Transverse colon (tissue), 4 donors: ENCODE measurements around the gene TPD52L2.

ENCODE experiments used
- CTCF ChIP-seq, 5 experiments: fragments of 200-600 bp in 3 of 5; fragments of 450-650 bp in 2 of 5; sonication (generic) in 3 of 5; IDR thresholded peaks; 1 replicate in 2 of 5; 2 replicates in 3 of 5; pipeline ENCODE4 v1.5.1; 2016 to 2017; ENCODE audit warnings: antibody characterized with exemption in 5 of 5, inconsistent platforms in 3 of 5, mild to moderate bottlenecking in 2 of 5, moderate library complexity in 1 of 5
- POLR2A ChIP-seq: fragments of 450-650 bp; IDR thresholded peaks from one replicate; pipeline ENCODE4 v1.6.1; 2016; ENCODE audit warnings: antibody characterized with exemption, mild to moderate bottlenecking, moderate library complexity
- POLR2AphosphoS5 ChIP-seq, 3 donors: sonication (generic); formaldehyde crosslinking; IDR thresholded peaks; one replicate each; pipeline ENCODE4 v1.6.1; 2016; ENCODE audit warnings: antibody characterized with exemption in 3 of 3

GRCh38 chr20:63836458-63837344 is 28.4 kb upstream of the TPD52L2 start:
- TF ChIP-seq POLR2A (no peak), CTCF (IDR thresholded peaks at IDR 0.05) (no peak), POLR2AphosphoS5 (IDR thresholded peaks at IDR 0.05) (no peak)
